ENCODE data around the gene TMPRSS6.

GRCh38 chr22:37148742-37149665, 39.5 kb upstream of the TMPRSS6 start:
- no peak for TF ChIP-seq CTCF (IDR thresholded peaks at IDR 0.05; ENCODE audit: insufficient read depth, low read length, poor library complexity, severe bottlenecking)
- no peak for TF ChIP-seq EZH2phosphoT487 (conservative IDR thresholded peaks at IDR 0.05; ENCODE audit: low read length)

Measured in SU-DHL-6 (cell line).